ENCODE results near the gene PEX1. TPM values are rescaled to one million over a fixed set of nuclear protein-coding genes. Genes with fewer than 3 reads are reported as not detected.
"Not testable (repeated sequence)": the region's sequence is repeated elsewhere in the genome, so short reads cannot be mapped to it uniquely, and the experiment has no call there.

Gene PEX1
- total RNA-seq, 1 donor from 2014 or later, result 10.4 TPM

GRCh38 chr7:92473989-92474388 lies 54.3 kb downstream of the PEX1 start:
- DNase-seq (ENCODE audit: missing footprints); ATAC-seq; intact Hi-C loops (cut with DNase I): not testable (repeated sequence)

DNA sequence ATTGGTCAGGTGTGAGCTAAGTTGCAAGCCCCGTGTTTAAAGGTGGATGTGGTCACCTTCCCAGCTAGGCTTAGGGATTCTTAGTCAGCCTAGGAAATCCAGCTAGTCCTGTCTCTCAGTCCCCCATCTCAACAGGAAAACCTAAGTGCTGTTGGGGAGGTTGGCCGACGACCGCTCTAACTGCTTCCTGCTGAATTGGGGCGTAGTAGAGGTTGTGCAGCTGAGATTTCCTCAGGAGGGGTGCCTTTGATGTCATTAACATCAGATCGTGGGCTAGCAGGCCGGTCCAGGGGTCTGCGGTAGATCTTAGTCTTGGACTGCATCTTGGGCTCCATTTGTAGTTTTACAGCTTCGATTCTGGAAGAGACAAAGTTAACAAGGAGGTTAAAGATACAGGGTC lies 59.7 kb downstream of the PEX1 start:
- DNase-seq (ENCODE audit: missing footprints); ATAC-seq; intact Hi-C loops (cut with DNase I): not testable (repeated sequence)

GRCh38 chr7:92466682-92467081 lies 61.6 kb downstream of the PEX1 start:
- DNase-seq (ENCODE audit: missing footprints) (no peak), ATAC-seq (no peak)
- intact Hi-C loops (cut with DNase I), result no loop called here

DNA sequence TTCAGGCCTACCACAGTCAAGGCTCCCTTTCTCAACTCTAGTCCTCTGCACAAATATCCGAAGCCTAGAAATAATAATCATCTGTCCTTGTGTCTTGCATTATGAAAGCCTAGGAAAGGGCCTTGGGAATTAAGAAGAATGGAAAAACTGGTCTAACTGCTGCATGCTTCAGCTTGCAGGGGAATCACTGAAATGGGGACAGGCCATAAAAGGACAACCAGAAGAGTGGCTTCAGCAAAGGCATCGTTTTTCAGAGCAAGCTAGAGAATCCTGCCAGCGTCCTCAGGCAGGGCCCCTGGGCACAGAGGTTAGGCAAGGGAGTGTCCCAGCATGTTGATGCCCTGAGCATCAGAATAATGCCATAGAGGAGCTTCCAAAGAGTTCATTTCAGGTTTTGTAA lies 63.8 kb downstream of the PEX1 start:
- ATAC-seq (no peak), DNase-seq (ENCODE audit: missing footprints) (no peak)
- intact Hi-C loops (cut with DNase I), result no loop called here

DNA sequence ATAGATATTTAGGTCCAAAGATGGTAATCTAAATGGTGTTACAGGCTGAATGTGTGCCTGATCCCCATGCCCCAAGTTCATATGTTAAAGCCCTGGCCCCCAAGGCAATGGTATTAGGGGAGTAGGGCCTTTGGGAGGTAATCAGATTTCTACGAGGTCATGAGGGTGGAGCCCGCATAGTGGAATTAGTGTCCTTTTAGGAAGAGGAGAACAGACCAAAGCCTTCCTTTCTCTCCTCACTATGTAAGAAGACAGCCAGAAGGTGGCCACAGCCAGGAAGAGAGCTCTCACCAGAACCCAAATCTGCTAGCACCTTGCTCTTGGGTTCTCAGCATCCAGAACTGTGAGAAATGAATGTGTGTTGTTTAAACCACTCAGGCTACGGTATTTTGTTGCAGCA lies 65.8 kb downstream of the PEX1 start:
- no peak for ATAC-seq
- intact Hi-C loops (cut with DNase I), result no loop called here

DNA sequence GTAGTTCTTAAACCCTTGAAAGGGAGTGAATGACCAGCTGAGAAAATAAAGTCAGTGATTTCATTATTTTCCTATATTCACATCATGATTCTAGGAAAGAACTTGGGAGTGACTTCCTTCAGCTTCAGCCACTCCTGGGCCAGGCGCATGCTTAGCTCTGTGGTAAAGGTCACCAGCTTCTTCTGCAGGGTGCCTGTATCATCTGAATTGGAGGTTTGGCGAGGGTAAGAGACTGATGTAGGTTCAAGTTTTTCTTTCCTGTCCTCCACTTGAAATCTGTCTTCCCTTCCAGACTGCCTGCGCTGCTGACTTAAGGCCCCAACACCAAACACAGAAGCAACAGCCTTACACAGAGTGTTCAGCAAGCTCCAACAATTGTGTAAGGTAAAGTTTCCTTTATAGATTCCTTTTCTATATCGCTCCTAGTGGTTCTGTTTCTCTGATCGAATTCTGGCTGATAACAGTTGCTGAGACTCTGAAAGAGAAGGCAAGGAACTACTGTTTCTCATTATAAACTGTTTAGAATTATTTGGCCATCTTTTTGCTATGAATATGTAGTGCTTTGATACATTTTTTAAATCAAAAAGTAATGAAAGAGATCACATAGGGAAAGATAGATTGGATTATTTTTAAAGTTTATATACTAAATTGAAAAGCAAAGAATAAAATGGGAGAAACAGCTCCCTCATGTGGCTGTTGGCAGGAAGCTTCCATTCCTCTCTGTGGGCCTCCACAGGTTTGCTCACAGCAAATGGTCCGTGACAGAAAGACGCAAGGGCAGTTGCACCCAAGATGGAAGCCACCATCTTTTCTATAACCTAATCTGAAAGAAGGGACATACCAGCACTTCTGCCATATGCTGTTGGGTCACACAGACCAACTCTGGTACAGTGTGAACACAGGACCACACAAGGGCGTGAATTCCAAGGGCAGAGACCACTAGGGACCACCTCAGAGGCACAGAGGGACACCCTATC lies 67.0 kb downstream of the PEX1 start:
- no peak for ATAC-seq
- intact Hi-C loops (cut with DNase I), result no loop called here
- no peak for DNase-seq (ENCODE audit: missing footprints)

More for the DNA sequence above, 65.8 kb downstream of the PEX1 start:
- no peak for DNase-seq (ENCODE audit: missing footprints)

- DNase-seq (ENCODE audit: missing footprints), result no peak
- intact Hi-C loops (cut with DNase I), result no loop called here
- no peak for ATAC-seq
Measured at GRCh38 chr7:92460510-92460909, 67.8 kb downstream of the PEX1 start.

DNA sequence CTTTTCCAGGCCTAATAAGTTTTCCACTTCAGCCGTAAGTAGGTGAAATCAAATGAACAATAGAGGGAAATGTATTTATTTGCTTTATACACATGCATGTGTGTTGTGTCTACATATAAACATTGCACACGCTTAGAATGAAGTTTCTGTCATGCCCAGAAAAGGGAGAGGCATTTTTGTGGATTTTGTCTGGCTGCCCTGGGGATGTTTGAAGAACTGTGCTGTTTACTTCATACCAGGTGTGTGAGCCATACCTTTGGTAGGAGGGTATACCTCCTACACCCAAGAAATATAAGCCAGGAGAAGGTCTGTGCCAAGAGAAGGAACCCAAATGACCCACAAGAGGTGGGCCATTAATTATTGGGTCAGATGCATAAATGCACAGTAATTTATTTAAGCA lies 68.2 kb downstream of the PEX1 start:
- intact Hi-C loops (cut with DNase I), result no loop called here
- DNase-seq (ENCODE audit: missing footprints), result no peak
- no peak for ATAC-seq

DNA sequence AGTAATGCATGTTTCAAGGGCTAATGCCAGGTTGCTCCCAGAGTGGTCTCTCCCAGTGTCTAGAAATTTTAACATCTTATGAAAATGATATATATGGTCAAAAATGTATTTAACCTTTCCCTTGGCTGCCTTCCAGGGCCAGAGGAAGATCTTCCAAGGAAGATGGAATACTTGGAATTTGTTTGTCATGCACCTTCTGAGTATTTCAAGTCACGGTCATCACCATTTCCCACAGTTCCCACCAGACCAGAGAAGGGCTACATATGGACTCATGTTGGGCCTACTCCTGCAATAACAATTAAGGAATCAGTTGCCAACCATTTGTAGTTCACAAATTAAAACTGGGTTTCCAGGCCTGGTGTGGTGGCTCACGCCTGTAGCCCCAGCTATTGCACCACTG lies 72.1 kb downstream of the PEX1 start:
- DNase-seq (ENCODE audit: missing footprints) (no peak), ATAC-seq (no peak)
- intact Hi-C loops (cut with DNase I), result no loop called here

GRCh38 chr7:92451645-92452044 lies 76.7 kb downstream of the PEX1 start:
- DNase-seq (ENCODE audit: missing footprints), result no peak
- intact Hi-C loops (cut with DNase I), result no loop called here
- no peak for ATAC-seq

DNA sequence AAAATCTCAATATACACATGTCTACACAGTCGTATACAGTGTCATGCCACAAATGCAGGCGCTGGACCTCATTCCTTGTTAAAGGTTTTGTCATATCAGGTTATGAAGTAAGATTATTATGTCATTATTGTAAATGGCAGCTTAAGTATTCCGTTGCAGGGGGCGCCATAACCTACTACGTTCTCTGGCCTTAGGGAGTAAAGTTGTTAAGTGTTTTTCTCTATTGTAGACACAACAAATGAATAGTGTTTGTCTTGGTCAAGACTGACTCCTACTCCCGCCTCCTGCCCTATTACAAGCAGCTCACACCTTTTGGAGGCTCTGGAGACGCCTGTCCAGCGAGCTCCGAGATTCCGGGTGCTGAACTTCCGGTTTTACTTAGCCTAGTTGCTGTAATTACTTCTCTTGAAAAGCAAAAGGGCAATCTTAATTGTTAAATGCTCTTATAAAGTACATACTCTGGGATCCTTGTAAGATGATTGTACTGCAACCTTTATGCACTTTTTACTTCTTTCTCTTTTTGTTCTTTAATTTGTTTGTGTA lies 80.0 kb downstream of the PEX1 start:
- intact Hi-C loops (cut with DNase I), result loop anchor here (5.0 kb wide), 2 partner anchors 201 to 621 kb away; partner anchors contain the start of genes ANKIB1 and KRIT1
- ATAC-seq, result peak; percentile 18
- no peak for DNase-seq (ENCODE audit: missing footprints)

GRCh38 chr7:92447345-92448204 lies 80.7 kb downstream of the PEX1 start, which contains the start of gene GATAD1:
GATAD1 (plus strand) TSS chr7:92447482; CDS start chr7:92447730, 248 bp downstream.
- intact Hi-C loops (cut with DNase I), result loop anchor here (1.0 to 5.0 kb wide), 4 partner anchors 200 to 620 kb away; partner anchors contain the start of genes ANKIB1, CYP51A1, KRIT1 and MTERF1
- peak; percentile 94 for DNase-seq (ENCODE audit: missing footprints)
- peak; percentile 99 for ATAC-seq

DNA sequence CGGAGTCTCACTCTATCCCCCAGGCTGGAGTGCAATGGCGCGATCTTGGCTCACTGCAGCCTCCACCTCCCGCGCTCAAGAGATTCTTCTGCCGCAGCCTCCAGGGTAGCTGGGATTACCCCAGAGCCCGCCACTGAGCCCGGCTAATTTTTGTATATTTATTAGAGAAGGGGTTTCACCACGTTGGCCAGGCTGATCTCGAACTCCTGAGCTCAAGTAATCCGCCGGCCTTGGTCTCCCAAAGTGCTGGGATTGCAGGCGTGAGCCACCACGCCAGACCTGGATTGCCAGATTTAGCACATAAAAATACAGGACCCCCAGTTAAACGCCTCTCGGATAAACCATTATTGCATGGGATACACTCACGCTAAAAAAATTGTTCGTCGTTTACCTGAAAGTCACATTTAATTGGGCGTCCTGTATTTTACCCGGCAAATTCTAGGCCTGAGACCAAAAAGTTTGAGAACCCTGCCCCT lies 81.4 kb downstream of the PEX1 start:
- ATAC-seq (no peak), DNase-seq (ENCODE audit: missing footprints) (no peak)
- intact Hi-C loops (cut with DNase I), result loop anchor here (1.0 to 5.0 kb wide), 4 partner anchors 200 to 620 kb away; partner anchors contain the start of genes ANKIB1, CYP51A1, KRIT1 and MTERF1

GRCh38 chr7:92442720-92443119 lies 85.6 kb downstream of the PEX1 start:
- DNase-seq (ENCODE audit: missing footprints); ATAC-seq; intact Hi-C loops (cut with DNase I): not testable (repeated sequence)

DNA sequence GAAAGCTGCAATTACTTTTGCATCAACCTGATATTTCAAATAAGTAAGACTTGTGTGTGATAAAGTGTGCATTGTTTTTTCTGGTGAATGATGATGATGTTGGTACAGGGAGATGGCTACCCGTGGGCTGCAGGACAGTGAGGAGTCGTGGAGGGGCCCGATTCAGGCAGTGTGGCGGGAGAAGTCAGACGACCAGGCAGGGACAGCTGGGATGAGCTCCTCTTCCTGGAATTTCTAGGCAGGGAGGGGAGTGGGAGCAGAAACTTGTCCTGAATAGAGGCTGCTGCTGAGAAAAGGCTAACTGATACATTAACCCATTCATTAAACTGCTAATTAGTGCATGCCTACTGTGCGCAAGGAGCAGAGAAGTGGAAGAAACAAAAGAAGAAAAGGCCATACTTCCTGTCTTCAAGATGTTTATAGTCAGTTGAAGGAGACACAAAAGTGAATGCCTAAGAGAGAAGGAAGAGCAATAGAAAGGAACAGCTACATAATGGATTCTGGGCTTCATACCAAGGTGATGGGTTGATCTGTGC lies 90.3 kb downstream of the PEX1 start:
- DNase-seq (ENCODE audit: missing footprints) (no peak), ATAC-seq (no peak)
- intact Hi-C loops (cut with DNase I), result no loop called here

Data from Right ventricle myocardium inferior (tissue), 1 donor.